GM23248 (cell line): Measurements from ENCODE around the gene ARPC4. TPM values are rescaled to one million over a fixed set of nuclear protein-coding genes. Genes with fewer than 3 reads are reported as not detected.
A peak's percentile ranks its signal among the peaks of the same experiment; 100 is the strongest.

Experiments
- DNase-seq: peaks from one replicate; pipeline ENCODE4 v3.0.0-alpha.2; 2015
- H2AFZ ChIP-seq: fragments of 200-600 bp; sonication (generic); 2 replicates; pipeline ENCODE4 v1.6.1; 2016; ENCODE audit warnings: antibody characterized with exemption
- H3F3A ChIP-seq: fragments of 200-600 bp; sonication (generic); 2 replicates; pipeline ENCODE4 v1.6.1; 2016; ENCODE audit warnings: mild to moderate bottlenecking, antibody characterized with exemption, mixed run types; ENCODE audit not compliant: insufficient read depth
- H3K27ac ChIP-seq: fragments of 200-600 bp; sonication (generic); 2 replicates; pipeline ENCODE4 v1.5.1; 2016; ENCODE audit warnings: mild to moderate bottlenecking
- H3K27me3 ChIP-seq: fragments of 200-600 bp; sonication (generic); replicated peaks from 2 replicates; pipeline ENCODE4 v1.6.1; 2016; ENCODE audit warnings: mild to moderate bottlenecking; ENCODE audit not compliant: insufficient read depth
- H3K36me3 ChIP-seq: fragments of 200-600 bp; sonication (generic); 2 replicates; pipeline ENCODE4 v1.6.1; 2016; ENCODE audit warnings: low read depth, mild to moderate bottlenecking
- H3K4me1 ChIP-seq: fragments of 200-600 bp; sonication (generic); 2 replicates; pipeline ENCODE4 v1.6.1; 2016; ENCODE audit warnings: mild to moderate bottlenecking; ENCODE audit not compliant: insufficient read depth
- H3K4me2 ChIP-seq: fragments of 200-600 bp; sonication (generic); one replicate; pipeline ENCODE4 v1.6.1; 2016; ENCODE audit warnings: mild to moderate bottlenecking; ENCODE audit not compliant: unreplicated experiment
- H3K4me3 ChIP-seq: fragments of 200-600 bp; sonication (generic); 2 replicates; pipeline ENCODE4 v1.5.1; 2016; ENCODE audit warnings: mild to moderate bottlenecking
- H3K79me2 ChIP-seq: fragments of 200-600 bp; sonication (generic); 2 replicates; pipeline ENCODE4 v1.6.1; 2016; ENCODE audit warnings: mild to moderate bottlenecking; ENCODE audit not compliant: insufficient read depth
- H3K9ac ChIP-seq: fragments of 200-600 bp; sonication (generic); 2 replicates; pipeline ENCODE4 v1.6.1; 2016; ENCODE audit warnings: mild to moderate bottlenecking
- H3K9me2 ChIP-seq: fragments of 200-600 bp; sonication (generic); 2 replicates; pipeline ENCODE4 v1.6.1; 2016; ENCODE audit warnings: mixed run types, mild to moderate bottlenecking, moderate library complexity; ENCODE audit not compliant: insufficient read depth
- H3K9me3 ChIP-seq: fragments of 200-600 bp; sonication (generic); one replicate; pipeline ENCODE4 v1.6.1; 2017; ENCODE audit warnings: low read depth
- H4K20me1 ChIP-seq: fragments of 200-600 bp; sonication (generic); 2 replicates; pipeline ENCODE4 v1.6.0; 2016; ENCODE audit not compliant: insufficient read depth
- EZH2 ChIP-seq: fragments of 200-600 bp; sonication (generic); IDR thresholded peaks from 2 replicates; pipeline ENCODE4 v1.6.1; 2018; ENCODE audit warnings: antibody characterized with exemption, mild to moderate bottlenecking; ENCODE audit not compliant: insufficient read depth, poor library complexity, severe bottlenecking
- EZH2phosphoT487 ChIP-seq: fragments of 200-600 bp; sonication (generic); IDR thresholded peaks from 2 replicates; pipeline ENCODE4 v1.6.1; 2018; ENCODE audit warnings: antibody characterized with exemption, moderate library complexity, mild to moderate bottlenecking, low read depth; ENCODE audit not compliant: insufficient read depth
- WGBS, 2 experiments: methylation state at CpG; one replicate each; pipeline ENCODE4 v1.1.6; 2015 to 2017; ENCODE audit warnings: low lambda C conversion rate in 2 of 2, low coverage in 1 of 2; ENCODE audit errors: missing lambda C conversion rate in 2 of 2; 5-methylcytosine and 5-hydroxymethylcytosine counted together
- in situ Hi-C: fragments of 300-500 bp; cut with MboI; formaldehyde crosslinking; loops from 2 replicates; pipeline ENCODE4 v1.15.0; 2020
- polyA plus RNA-seq: library from polyadenylated mRNA; unstranded; fragments of >200 nt; fragmentation: Nextera tagmentation; extraction: Ambion mirVana; gene quantifications from 2 replicates; pipeline ENCODE4 v1.2.1, GENCODE V29; 2016
- total RNA-seq: library from RNA; depleted of rRNA; stranded (reverse); fragments of >200 nt; shearing (Covaris generic); gene quantifications from 2 replicates; pipeline ENCODE4 v1.2.3, GENCODE V29; 2014

Gene ARPC4
- total and polyA plus RNA-seq, 2 experiments from 2014 or later = 182 to 315 TPM

- no peak for TF ChIP-seq EZH2phosphoT487
- TF ChIP-seq EZH2 = no peak
- Histone ChIP-seq H3F3A (peaks cover 63% of the 10 kb centered on the region), H3K9ac (no peak overlapping the region), H3K9me2 (no peaks in the 10 kb centered on the region), H3K9me3 (no peaks in the 10 kb centered on the region), H3K4me1 (peaks cover 12% of the 10 kb centered on the region), H2AFZ (no peak overlapping the region), H3K4me3 (no peak overlapping the region), H3K27ac (peak overlapping the region; percentile 8; the same call in 1 of the 2 replicates), H3K27me3 (no peaks in the 10 kb centered on the region), H3K4me2 (no peak overlapping the region), H3K36me3 (peaks cover 36% of the 10 kb centered on the region), H4K20me1 (no peaks in the 10 kb centered on the region), H3K79me2 (peaks cover 13% of the 10 kb centered on the region)
- DNase-seq = no peak
- in situ Hi-C loops = no loop called here
- WGBS, 2 experiments = 90 to 96% methylated on average over 7 of the region's 7 CpGs
Measured at GRCh38 chr3:9806688-9807589, 14.1 kb downstream of the ARPC4 start.

GRCh38 chr3:9807981-9808344 lies 15.1 kb downstream of the ARPC4 start:
- WGBS, 2 experiments = 96 to 100% methylated on average over 1 to 2 of the region's 2 CpGs
- no peaks in the 10 kb centered on the region for H3K9me2 ChIP-seq
- H3K27me3 ChIP-seq = no peaks in the 10 kb centered on the region
- H3K9ac ChIP-seq = peak overlapping the region; percentile 13; the same call in 1 of the 2 replicates
- in situ Hi-C loops = no loop called here
- no peak overlapping the region for H3K4me3 ChIP-seq
- peaks cover 13% of the 10 kb centered on the region for H3K79me2 ChIP-seq
- H3K4me1 ChIP-seq = peaks cover 12% of the 10 kb centered on the region
- peaks cover 30% of the 10 kb centered on the region for H3K36me3 ChIP-seq
- H2AFZ ChIP-seq = no peak overlapping the region
- H3K4me2 ChIP-seq = no peak overlapping the region
- DNase-seq = no peak
- TF ChIP-seq EZH2 (no peak), EZH2phosphoT487 (no peak)
- no peaks in the 10 kb centered on the region for H3K9me3 ChIP-seq
- peak overlapping the region; percentile 86 for H3K27ac ChIP-seq
- peaks cover 60% of the 10 kb centered on the region for H3F3A ChIP-seq
- no peaks in the 10 kb centered on the region for H4K20me1 ChIP-seq

- Histone ChIP-seq H2AFZ (no peak overlapping the region), H3K36me3 (peaks cover 25% of the 10 kb centered on the region), H3K4me2 (no peak overlapping the region), H3K27ac (peak overlapping the region; percentile 86), H3F3A (peaks cover 55% of the 10 kb centered on the region), H3K9me2 (no peaks in the 10 kb centered on the region), H3K9me3 (no peaks in the 10 kb centered on the region), H4K20me1 (no peaks in the 10 kb centered on the region), H3K9ac (peak overlapping the region; percentile 92), H3K27me3 (no peaks in the 10 kb centered on the region), H3K4me3 (no peak overlapping the region), H3K4me1 (peaks cover 12% of the 10 kb centered on the region), H3K79me2 (peaks cover 13% of the 10 kb centered on the region)
- in situ Hi-C loops = no loop called here
- 72 to 74% methylated on average over 6 to 7 of the region's 7 CpGs for WGBS, 2 experiments
- peak; percentile 66 for DNase-seq
- no peak for TF ChIP-seq EZH2
- TF ChIP-seq EZH2phosphoT487 = no peak
Measured at GRCh38 chr3:9808345-9809037, 15.6 kb downstream of the ARPC4 start.

GRCh38 chr3:9809239-9809614 lies 16.3 kb downstream of the ARPC4 start:
- TF ChIP-seq EZH2 (no peak), EZH2phosphoT487 (no peak)
- H3K27ac ChIP-seq = peak overlapping the region; percentile 86
- no peaks in the 10 kb centered on the region for H3K27me3 ChIP-seq
- in situ Hi-C loops = no loop called here
- H3K4me3 ChIP-seq = peak overlapping the region; percentile 71
- peak overlapping the region; percentile 47; the same call in 1 of the 2 replicates for H2AFZ ChIP-seq
- DNase-seq = peak; percentile 35
- H3K4me2 ChIP-seq = peak overlapping the region; percentile 84
- peaks cover 18% of the 10 kb centered on the region for H3K36me3 ChIP-seq
- peak overlapping the region; percentile 92 for H3K9ac ChIP-seq
- 97% methylated on average over 4 of the region's 4 CpGs for WGBS, 2 experiments
- no peaks in the 10 kb centered on the region for H3K9me2 ChIP-seq
- no peaks in the 10 kb centered on the region for H3K9me3 ChIP-seq
- H4K20me1 ChIP-seq = no peaks in the 10 kb centered on the region
- peaks cover 12% of the 10 kb centered on the region for H3K4me1 ChIP-seq
- H3F3A ChIP-seq = peaks cover 48% of the 10 kb centered on the region
- H3K79me2 ChIP-seq = peaks cover 7% of the 10 kb centered on the region
